ENCODE data around the gene NDUFV3.

The NDUFV3 gene

GRCh38 chr21:42855937-42856335 lies 37.2 kb upstream of the NDUFV3 start:
- in situ Hi-C loops (cut with HindIII; ENCODE audit: low sequenced_read_pairs): no loop called here

DNA sequence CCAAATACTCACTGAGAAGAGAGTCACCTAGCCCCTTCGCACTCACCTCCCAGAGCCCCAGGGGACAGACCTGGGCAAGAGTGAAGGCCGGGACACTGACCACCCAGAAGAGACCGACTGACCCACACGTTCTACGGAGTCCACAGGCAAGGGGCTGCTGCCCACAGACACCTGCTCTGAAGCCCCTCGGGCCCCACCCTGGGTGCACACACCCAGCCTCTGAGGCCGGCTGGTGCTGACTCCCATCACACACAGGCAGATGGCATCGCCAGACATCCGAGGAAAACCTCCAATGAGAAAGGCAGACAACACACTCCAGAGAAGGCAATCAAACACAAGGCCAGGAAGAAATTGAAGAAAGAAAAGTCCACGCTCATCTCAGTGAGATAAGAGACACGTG lies 35.9 kb upstream of the NDUFV3 start:
- in situ Hi-C loops (cut with HindIII; ENCODE audit: low sequenced_read_pairs): no loop called here

DNA sequence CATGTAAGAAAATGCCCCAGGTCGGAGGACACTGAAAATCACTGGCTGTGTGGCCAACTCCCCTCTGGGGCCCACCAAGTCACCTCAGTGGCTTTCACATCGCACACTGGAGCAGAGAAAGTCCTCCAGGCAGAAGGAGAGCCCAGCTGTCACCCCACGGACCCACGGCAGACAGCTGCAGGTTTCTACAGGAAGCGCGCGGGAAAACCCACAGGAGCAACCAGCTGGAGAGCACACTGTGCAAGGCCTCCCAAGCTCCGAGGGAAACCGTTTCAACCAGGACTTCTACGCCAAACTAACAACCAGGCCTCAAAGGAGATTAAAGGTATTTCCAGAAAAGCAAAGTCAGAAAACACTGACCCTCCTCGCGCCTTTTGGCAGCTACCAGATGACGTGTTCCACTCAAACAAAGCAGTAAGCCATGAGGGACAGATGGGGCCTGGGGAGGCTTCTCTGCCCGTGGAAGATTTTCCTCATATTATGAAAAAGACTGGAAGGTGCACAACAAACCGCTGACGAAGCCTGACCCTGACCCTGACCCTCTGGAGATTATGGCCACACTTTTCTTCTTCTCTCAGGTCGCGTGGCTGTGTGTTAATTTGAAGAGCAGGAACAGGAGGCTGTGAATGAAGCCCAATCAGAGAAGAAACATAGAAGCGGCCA lies 34.8 kb upstream of the NDUFV3 start:
- in situ Hi-C loops (cut with HindIII; ENCODE audit: low sequenced_read_pairs): no loop called here

DNA sequence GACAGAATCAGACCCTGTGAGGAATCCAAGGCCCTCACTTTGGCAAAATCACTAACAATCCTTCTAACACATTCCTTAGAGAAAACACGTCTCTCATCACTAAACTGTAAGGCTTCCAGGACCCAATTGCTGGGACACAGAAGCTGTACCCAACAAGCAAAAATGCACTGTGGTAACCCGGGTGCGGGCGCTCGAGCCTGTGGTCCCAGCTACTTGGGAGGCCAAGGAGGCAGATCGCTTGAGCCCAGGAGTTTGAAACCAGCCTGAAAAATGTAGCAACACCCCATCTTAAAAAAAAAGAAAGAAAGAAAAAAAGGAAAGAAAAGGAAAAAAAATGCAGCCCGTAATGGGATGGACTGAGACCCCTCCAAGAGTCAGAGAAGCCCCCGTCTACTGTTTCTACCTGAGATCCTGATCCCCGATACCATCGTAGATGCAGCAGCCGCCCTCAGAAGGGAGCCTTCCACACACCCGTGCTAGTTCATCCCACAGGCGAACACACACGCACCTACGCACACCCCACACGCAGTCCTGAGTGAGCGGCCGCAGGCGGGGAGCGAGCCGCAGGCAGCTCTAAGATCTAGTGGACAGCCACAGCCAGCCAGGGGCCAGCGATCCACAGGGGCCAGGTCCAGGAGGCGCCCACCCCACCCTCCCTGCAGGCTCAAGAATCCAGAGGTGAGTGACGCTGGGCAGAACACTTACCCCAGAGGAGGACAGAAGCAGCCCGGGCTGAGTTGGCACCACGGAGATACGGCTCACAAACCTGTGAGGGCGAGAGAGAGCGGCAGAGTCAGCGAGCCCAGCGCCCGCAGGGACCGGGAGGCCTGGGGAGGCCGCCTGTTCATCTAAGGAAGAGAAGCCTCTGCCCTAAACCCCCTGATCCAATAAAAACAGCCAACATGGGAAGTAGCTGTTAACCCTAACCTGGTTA lies 33.9 kb upstream of the NDUFV3 start:
- in situ Hi-C loops (cut with HindIII; ENCODE audit: low sequenced_read_pairs): no loop called here

- in situ Hi-C loops (cut with HindIII; ENCODE audit: low sequenced_read_pairs): no loop called here
Measured at GRCh38 chr21:42859891-42860230, 33.2 kb upstream of the NDUFV3 start.

DNA sequence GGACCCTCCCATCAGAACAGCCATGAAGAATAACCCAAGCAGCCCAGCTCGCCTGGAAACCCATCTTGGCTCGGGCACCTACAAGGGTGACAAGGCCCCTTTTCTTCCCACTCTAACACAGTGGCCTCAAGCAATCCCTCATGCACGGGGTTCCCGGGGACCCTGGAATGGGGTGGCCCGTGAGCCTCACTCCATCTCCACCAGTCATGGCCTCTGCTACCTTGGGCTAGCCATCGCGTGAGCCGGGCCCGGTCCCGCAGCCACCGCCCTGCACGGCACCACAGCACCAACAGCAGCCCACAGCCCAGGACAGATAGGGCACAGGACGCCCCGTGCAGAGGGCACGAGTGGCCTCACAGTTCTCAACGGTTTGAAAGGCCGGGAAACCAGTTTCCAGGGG lies 32.8 kb upstream of the NDUFV3 start:
- in situ Hi-C loops (cut with HindIII; ENCODE audit: low sequenced_read_pairs): no loop called here

DNA sequence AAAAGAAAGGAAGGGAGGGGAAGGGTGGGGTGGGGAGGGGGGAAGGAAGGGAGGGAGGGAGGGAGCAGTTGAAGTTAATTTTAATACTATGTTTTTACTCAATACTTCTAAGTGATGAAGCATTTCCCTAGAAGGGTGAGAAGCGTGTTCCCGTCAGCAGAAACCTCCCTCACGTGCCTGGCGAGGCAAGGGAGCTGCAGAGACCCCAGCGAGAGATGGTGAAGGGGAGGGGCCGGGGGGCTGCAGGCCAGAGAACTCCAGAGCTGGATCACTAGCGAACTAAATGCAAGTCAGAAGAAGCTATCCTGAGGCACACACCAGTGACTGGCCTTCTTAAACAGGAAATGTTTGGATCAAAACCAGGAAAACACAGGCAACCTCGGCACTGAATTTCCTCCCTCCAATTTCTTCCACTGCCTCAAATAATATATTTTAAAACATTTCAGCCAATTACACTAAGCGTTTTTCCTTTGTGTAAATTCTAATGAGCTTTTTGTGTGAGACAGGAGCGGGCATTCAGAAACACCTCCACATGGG lies 31.7 kb upstream of the NDUFV3 start:
- in situ Hi-C loops (cut with HindIII; ENCODE audit: low sequenced_read_pairs): no loop called here

- in situ Hi-C loops (cut with HindIII; ENCODE audit: low sequenced_read_pairs): no loop called here
Measured at GRCh38 chr21:42861848-42862400, 31.2 kb upstream of the NDUFV3 start.

DNA sequence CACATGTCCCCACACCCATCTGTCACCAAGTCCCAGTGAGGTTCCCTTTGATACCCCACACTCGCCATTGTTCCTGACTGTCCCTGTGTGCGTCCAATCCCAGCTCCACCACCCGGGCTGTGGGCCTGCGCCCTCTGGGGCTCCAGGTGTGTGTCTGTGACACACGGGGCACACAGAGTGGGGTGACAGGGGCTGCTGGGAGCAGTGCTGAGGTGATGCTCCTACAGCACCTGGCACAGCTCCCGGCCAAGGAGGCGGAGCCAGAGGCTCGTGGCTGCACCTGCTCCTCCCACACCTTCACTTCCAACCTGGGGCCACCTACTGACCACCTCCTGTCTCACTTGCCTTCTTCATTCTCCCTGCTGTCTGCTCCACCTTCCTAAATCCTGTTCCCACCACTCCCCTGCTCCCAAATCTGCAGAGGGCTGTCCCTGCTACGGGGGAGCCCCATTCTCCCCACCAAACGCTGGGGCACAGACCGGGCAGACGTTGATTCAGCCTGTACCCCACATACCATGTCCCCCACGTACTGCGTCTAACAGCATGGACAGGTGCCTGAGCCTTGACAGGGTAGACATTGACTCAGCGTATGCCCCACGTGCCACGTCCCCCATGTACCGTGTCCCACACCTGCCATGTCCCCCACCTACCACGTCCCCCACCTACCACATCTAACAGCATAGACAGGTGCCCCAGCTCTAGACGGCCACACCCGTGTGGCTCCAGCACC lies 30.2 kb upstream of the NDUFV3 start:
- in situ Hi-C loops (cut with HindIII; ENCODE audit: low sequenced_read_pairs): no loop called here

DNA sequence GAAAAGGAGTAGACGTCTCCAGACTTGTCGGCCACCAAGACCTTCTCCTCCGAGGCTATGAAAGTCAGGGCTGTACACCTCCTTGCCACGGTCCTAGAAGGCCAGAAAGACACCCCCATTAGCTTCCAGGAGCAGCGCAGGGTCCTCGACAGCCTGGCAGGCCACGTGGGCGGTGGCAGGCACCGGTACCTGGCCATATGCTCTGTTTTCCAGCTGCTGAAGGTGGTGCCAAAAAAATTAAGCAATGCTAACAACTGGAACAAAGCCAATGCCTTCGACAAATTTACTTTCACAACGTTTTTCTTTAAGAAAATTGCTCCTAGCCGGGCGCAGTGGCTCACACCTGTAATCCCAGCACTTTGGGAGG lies 29.6 kb upstream of the NDUFV3 start:
- in situ Hi-C loops (cut with HindIII; ENCODE audit: low sequenced_read_pairs): no loop called here

GRCh38 chr21:42864286-42864685 lies 28.8 kb upstream of the NDUFV3 start:
- in situ Hi-C loops (cut with HindIII; ENCODE audit: low sequenced_read_pairs): no loop called here

- in situ Hi-C loops (cut with HindIII; ENCODE audit: low sequenced_read_pairs): no loop called here
Measured at GRCh38 chr21:42864815-42865775, 28.0 kb upstream of the NDUFV3 start.

DNA sequence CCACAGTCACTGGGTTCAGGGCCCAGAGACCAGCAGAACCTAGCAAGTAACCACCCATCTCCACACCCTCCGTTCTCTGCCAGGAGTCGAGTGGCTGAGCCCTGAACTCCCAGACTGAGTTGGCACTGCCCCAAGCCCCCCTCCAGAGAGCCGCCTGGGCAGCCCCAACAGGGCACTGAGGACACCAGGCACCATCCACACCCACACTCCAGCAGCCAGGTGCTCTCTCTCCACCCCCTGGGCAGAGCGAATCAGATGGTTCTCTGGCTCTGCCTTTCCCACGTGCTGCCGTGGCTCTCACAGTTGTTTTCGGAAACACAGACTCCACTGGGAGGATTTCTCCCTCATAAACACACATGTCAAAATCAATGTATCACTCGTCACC lies 27.3 kb upstream of the NDUFV3 start:
- in situ Hi-C loops (cut with HindIII; ENCODE audit: low sequenced_read_pairs): no loop called here

GRCh38 chr21:42868196-42868595 lies 24.9 kb upstream of the NDUFV3 start:
- in situ Hi-C loops (cut with HindIII; ENCODE audit: low sequenced_read_pairs): no loop called here

DNA sequence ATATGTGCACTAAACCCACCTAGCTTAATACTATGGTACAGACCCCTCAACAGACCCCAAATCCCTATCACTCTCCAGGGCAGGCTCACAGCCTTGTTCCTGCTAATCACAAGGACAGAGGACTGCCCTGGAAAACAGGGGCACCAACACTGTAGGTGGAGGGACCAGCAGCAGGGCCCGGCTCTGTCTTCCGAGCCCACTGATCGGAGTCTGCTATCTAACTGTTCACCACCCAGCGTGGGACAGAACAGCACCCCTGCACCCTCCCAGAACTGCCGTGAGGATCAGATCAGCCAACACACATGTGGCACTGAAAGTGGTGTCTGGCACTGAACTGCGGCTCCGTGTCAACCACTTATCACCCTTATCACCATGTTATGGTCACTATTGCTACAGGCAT lies 20.0 kb upstream of the NDUFV3 start:
- in situ Hi-C loops (cut with HindIII; ENCODE audit: low sequenced_read_pairs): loop anchor here (10.0 kb wide), 1 partner anchor 62 kb away; no protein-coding TSS in a partner anchor

GRCh38 chr21:42875811-42876210 lies 17.3 kb upstream of the NDUFV3 start:
- in situ Hi-C loops (cut with HindIII; ENCODE audit: low sequenced_read_pairs): loop anchor here (10.0 kb wide), 1 partner anchor 59 kb away; no protein-coding TSS in a partner anchor

DNA sequence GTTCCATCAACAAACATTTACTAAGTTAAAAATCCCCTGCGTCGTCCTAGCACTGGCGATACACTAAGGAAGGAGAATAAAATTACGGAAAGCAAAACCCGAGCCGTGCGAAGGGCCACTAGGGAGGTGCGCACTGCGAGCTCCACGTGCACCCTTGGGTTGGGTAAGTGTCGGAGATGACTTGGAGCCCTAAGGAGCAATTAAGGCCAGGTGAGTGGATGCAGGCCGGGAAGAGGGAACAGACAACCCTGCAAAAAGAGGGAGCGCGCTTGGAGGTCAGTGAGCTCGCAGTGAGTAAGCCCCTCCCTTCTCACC lies 14.5 kb upstream of the NDUFV3 start:
- in situ Hi-C loops (cut with HindIII; ENCODE audit: low sequenced_read_pairs): loop anchor here (10.0 kb wide), 1 partner anchor 56 kb away; no protein-coding TSS in a partner anchor

- in situ Hi-C loops (cut with HindIII; ENCODE audit: low sequenced_read_pairs): loop anchor here (10.0 kb wide), 1 partner anchor 56 kb away; no protein-coding TSS in a partner anchor
Measured at GRCh38 chr21:42878993-42879787, 13.9 kb upstream of the NDUFV3 start, which contains the start of gene WDR4. Gene WDR4, minus strand, starts transcription at chr21:42879539. Its CDS starts 44 bp downstream, at chr21:42879495.

DNA sequence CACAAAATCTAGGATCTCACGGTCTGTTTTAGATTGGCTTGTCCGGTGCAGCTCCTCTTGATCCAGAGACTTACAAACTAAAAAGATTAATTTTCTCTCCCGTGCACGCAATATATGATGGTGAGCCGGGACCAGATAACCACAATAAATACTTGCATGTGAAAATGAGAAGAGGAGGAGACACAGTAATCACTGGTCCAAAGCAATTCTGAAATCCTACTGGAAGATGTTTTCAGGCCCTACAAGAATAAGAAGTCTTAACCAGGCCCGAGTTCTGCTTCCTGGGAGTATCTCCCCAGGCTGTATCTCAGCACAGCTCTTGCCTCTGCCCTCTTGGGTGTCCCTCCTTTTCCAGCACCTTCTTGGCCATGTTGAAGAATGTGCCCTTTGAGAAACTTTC lies 12.8 kb upstream of the NDUFV3 start:
- in situ Hi-C loops (cut with HindIII; ENCODE audit: low sequenced_read_pairs): no loop called here

All from DLD1 (cell line).